Dedifferentiated amniotic fluid mesenchymal stem cell (primary cell): ENCODE data around the gene GRM3.
"Not testable (repeated sequence)": the region's sequence is repeated elsewhere in the genome, so short reads cannot be mapped to it uniquely, and the experiment has no call there.

Experiments
- DNase-seq: peaks from one replicate; pipeline ENCODE4 v3.0.0-alpha.2; 2016; ENCODE audit errors: extremely low spot score

The GRM3 gene

DNA sequence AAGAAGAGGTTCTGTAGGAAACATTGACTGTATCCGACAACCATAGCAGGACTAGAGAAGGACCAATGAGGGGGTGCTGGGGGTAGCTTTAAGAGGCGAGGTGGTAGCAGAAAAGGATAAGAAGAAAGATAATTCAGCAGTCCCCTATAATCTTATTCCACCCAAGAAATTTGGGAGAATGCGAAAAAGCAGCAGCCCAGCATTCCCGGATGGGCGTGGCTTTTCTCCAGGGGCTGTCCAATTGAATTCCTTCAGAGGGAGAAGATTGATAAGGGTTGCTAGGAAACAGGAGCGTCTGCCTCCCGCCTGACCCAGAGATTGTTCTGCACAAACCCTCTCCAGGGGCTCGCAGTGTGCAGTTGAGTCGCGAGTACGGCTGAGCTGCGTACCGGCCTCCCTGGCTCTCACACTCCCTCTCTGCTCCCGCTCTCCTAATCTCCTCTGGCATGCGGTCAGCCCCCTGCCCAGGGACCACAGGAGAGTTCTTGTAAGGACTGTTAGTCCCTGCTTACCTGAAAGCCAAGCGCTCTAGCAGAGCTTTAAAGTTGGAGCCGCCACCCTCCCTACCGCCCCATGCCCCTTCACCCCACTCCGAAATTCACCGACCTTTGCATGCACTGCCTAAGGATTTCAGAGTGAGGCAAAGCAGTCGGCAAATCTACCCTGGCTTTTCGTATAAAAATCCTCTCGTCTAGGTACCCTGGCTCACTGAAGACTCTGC, at the start of gene GRM3:
GRM3 (plus strand) TSS at position 349 of the 721 bp plus-strand sequence. CDS start 121,237 bp downstream, outside the sequence.
- DNase-seq, result no peak

GRCh38 chr7:86598311-86598710, 45.4 kb upstream of the GRM3 start:
- no peak for DNase-seq

DNA sequence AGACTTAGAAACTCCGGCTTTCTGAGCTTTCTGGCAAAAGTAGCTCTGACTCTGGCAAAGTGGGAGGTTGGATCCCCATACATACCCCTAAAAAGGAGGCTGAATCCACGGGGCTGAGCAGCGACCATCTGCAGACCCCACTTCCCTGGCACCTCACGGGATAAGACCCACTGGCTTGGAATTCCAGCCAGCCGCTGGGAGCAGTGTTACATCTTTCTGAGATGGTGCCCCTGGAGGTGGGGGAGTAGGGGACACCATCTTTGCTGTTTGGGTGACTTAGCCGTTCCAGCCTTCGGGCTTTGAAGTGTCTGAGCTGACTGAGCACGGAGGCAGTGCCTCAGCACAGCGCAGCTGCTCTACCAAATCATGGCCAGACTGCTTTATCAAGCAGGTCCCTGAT, 45.0 kb upstream of the GRM3 start:
- no peak for DNase-seq

GRCh38 chr7:86600506-86601290, 43.0 kb upstream of the GRM3 start:
- DNase-seq, result no peak

DNA sequence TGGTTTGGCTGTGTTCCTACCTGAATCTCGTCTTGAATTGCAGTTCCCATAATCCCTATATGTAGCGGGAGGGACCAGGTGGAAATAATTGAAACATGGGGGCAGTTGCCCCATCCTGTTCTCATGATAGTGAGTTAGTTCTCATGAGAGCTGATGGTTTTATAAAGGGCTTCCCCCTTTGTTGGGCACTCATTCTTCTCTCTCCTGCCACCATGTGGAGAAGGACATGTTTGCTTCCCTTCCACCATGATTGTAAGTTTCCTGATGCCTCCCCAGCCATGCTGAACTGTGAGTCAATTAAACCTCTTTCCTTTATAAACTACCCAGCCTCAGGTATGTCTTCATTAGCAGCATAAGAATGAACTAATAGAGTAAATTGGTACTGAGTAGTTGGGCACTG, 28.0 kb upstream of the GRM3 start:
- DNase-seq, result not testable (repeated sequence)

- DNase-seq, result no peak
These were observed 844 bp downstream of the GRM3 start for GRCh38 chr7:86644282-86645224.

GRCh38 chr7:86645225-86645608, 1.5 kb downstream of the GRM3 start:
- no peak for DNase-seq

DNA sequence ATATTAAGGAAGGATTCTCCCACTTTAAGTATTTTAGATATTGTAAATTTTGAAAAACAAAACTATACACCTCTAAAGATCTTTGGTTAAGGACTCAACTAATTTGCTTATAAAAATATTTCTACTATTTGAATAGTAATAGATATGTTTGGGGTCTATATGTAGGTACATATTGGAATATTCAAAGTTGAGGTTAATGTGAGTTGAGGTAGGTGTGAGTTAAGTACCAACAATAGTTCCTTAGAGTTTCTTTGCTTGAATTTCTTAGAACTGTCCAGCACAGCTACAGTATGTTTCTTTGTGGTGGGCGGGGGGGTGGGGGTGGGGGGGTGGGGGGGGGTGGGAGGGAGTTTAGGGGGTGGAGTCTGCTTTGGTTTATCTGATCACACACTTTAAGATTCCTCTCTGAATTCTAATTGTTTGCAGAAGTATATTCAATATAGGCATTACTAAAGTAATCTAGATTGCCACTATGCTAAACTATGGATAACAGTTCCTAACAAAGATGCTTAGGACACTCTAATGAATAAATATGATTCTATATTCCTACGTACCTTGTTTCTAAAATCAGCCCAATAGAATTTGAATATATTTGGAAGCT, 2.1 kb downstream of the GRM3 start:
- DNase-seq, result no peak

GRCh38 chr7:86647385-86648094, 3.8 kb downstream of the GRM3 start:
- DNase-seq, result no peak

DNA sequence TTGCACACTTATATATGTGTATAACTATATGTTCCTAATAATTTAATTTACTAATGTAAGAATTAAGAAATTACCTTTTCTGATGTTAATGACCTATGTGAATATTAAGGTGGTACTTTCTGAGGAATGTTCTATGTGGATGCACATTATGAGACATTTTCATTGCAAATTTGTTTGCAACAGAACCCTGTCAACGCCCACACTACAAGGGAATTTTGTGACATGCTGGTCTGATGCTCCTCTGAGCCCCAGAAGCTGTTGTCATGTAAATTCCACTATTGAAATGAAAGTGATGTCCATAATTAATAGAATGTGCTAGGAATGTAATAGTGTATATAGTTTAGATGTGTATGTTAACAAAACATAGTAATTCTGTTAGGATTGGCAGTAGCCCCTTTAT, 4.5 kb downstream of the GRM3 start:
- no peak for DNase-seq

DNA sequence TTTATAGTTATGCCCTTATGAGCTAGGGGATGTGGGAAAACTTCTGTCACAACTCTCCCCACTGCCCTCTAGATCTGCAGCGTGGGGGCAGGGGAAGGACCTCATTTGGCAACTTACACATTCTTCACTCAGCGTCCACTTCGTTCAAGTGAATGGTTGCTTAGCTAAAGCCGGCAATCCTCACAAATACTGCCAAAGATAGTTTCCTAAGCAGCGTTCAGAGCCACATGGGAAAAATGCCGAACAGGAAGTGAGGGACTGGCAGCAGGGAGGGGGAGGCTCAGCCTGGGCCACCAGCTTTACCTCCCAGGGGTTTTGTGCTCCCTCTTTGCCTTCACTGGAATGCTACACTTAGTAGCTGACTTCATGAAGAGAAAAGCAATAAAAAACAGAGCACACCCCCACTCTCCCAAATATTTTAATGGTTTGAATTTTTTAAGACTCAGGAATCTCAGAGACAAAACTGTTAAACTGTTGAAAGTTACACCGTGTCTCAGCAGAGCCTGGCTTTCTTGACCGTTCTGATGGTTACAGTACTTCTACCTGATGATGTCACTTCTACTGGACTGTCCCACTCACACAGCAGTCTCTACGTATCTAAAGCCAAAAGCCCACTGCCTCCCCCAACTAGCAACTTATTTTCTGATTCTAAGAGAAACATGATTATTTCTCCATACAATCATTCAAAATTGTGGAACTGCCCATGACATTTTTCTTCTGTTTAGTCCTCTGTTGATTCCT, 10.4 kb downstream of the GRM3 start:
- no peak for DNase-seq

- DNase-seq, result no peak
These were observed 14.2 kb downstream of the GRM3 start for GRCh38 chr7:86657948-86658347.

GRCh38 chr7:86660950-86661462, 17.3 kb downstream of the GRM3 start:
- no peak for DNase-seq

- DNase-seq, result no peak
These were observed 20.8 kb downstream of the GRM3 start for GRCh38 chr7:86664486-86664885.

- DNase-seq, result no peak
These were observed 21.3 kb downstream of the GRM3 start for GRCh38 chr7:86664991-86665390.

DNA sequence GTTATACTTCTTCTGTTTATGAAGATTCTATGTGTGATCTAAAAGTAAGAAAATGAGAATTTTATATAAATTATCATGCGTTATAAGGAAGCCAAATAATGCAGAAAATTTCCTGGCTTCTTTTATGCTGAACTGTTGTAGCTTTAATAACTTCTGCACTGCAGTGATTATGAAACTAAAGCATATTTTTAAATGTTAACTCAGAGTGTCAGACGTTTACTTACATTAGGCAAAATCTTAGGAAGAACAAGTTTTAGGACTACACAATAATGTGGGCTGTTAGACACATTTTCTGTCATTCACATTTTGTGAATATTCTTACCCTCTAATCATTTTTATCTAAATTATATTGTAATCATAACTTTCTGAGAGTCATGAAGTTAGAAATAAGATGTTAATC, 22.0 kb downstream of the GRM3 start:
- DNase-seq, result no peak

- no peak for DNase-seq
These were observed 24.0 kb downstream of the GRM3 start for GRCh38 chr7:86667732-86668131.

DNA sequence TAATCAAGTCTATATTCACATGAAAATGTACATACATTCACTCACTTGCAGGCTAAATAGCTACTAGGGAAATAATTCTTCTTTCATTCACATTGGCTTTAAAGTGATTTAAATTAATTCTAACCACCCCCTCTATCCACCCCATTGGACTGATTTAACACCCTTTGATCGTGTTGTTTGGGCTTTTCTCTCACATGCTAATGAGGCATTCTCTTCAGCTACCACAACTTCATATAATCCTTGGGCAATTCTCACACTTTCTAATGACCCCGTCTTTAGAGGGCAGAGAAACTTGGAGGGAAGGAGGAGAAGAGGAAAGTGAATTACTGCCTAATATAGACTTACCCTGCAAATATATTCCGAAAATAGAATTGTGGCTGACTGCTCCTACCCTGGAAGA, 24.6 kb downstream of the GRM3 start:
- no peak for DNase-seq

DNA sequence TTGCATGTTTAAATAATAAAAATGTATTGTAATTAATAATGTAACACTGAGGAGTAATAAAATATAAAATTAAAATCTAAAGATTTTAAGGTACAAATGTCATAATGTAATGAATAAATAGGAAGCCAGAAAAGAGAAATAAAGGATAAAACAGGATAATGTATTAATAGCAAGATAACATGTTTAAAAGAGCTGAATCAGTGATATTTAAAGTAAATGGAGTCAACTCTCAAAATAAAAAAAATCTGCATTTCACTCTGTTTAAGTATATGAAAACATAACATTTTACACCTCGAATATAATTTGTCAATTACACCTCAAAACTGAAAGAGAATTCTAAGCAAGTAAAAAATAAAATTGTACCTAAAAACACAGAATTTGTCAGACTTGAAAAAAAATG, 44.1 kb downstream of the GRM3 start:
- no peak for DNase-seq

GRCh38 chr7:86689363-86689762, 45.7 kb downstream of the GRM3 start:
- DNase-seq, result no peak
